WTC11 (cell line): ENCODE measurements around the gene SAFB2. TPM values are rescaled to one million over a fixed set of nuclear protein-coding genes. Genes with fewer than 3 reads are reported as not detected.

ENCODE experiments used
- ATAC-seq: fragments of 200-7000 bp; cut with Tn5 transposase; 2 replicates; pipeline ENCODE4 v1.10.0; 2021; ENCODE audit warnings: mild to moderate bottlenecking, moderate library complexity
- CTCF ChIA-PET: fragments of 300-600 bp; sonication (Branson Sonifier 250); formaldehyde crosslinking; loops from one replicate; lab custom pipeline; 2021; ENCODE audit warnings: antibody characterized with exemption; lab: Charles Lee
- POLR2A ChIA-PET: fragments of 350-600 bp; sonication (Branson Sonifier 250); formaldehyde crosslinking; loops from one replicate; lab custom pipeline; 2021; ENCODE audit warnings: antibody characterized with exemption; lab: Charles Lee
- DNase-seq: peaks from one replicate; pipeline ENCODE4 v3.0.0; 2021; ENCODE audit warnings: low spot score
- H3K27ac Mint-ChIP-seq: 2 replicates; pipeline ENCODE4 v1.8.0; 2021; ENCODE audit warnings: mixed read lengths
- H3K27me3 Mint-ChIP-seq: 2 replicates; pipeline ENCODE4 v1.8.0; 2021; ENCODE audit warnings: low read depth, mild to moderate bottlenecking, moderate library complexity, mixed read lengths
- H3K36me3 Mint-ChIP-seq: 2 replicates; pipeline ENCODE4 v1.8.0; 2021; ENCODE audit warnings: mixed read lengths
- H3K4me1 Mint-ChIP-seq: 2 replicates; pipeline ENCODE4 v1.8.0; 2022; ENCODE audit warnings: mixed read lengths
- H3K4me3 Mint-ChIP-seq: 2 replicates; pipeline ENCODE4 v1.8.0; 2021; ENCODE audit warnings: mild to moderate bottlenecking, moderate library complexity, mixed read lengths
- H3K9me3 Mint-ChIP-seq: 2 replicates; pipeline ENCODE4 v1.8.0; 2021; ENCODE audit warnings: mixed read lengths
- CTCF ChIP-seq: fragments of 200-600 bp; IDR thresholded peaks from 2 replicates; pipeline ENCODE4 v1.8.0; 2022; ENCODE audit warnings: antibody characterized with exemption
- ETV6 ChIP-seq: sonication (generic); formaldehyde crosslinking; IDR thresholded peaks from 2 replicates; pipeline ENCODE4 v1.8.1; 2022; ENCODE audit warnings: mild to moderate bottlenecking, missing genetic modification reagents
- HMGA2 ChIP-seq: fragments of 250-450 bp; sonication (Bioruptor Pico); IDR thresholded peaks from 2 replicates; pipeline ENCODE4 v1.4.0; 2021; ENCODE audit warnings: mild to moderate bottlenecking, moderate library complexity
- NFYB ChIP-seq: sonication (generic); formaldehyde crosslinking; conservative IDR thresholded peaks from 2 replicates; pipeline ENCODE4 v1.8.0; 2022; ENCODE audit warnings: low read depth, missing genetic modification reagents
- PRRX2 ChIP-seq: fragments of 250-450 bp; sonication (Bioruptor Pico); IDR thresholded peaks from 2 replicates; pipeline ENCODE4 v1.8.0; 2021; ENCODE audit warnings: mild to moderate bottlenecking
- SMAD3 ChIP-seq: sonication (generic); formaldehyde crosslinking; IDR thresholded peaks from 2 replicates; pipeline ENCODE4 v1.8.0; 2022; ENCODE audit warnings: missing genetic modification reagents, mild to moderate bottlenecking, borderline replicate concordance
- SOX15 ChIP-seq: fragments of 250-450 bp; sonication (Bioruptor Pico); IDR thresholded peaks from 2 replicates; pipeline ENCODE4 v1.9.0; 2021; ENCODE audit warnings: mild to moderate bottlenecking
- TCF7 ChIP-seq: sonication (generic); formaldehyde crosslinking; IDR thresholded peaks from 2 replicates; pipeline ENCODE4 v1.8.0; 2022; ENCODE audit warnings: mild to moderate bottlenecking, low read depth, missing genetic modification reagents, moderate library complexity
- TEAD1 ChIP-seq: sonication (generic); formaldehyde crosslinking; IDR thresholded peaks from 2 replicates; pipeline ENCODE4 v1.8.0; 2022; ENCODE audit warnings: mild to moderate bottlenecking, missing genetic modification reagents
- TEAD4 ChIP-seq: sonication (generic); formaldehyde crosslinking; IDR thresholded peaks from 2 replicates; pipeline ENCODE4 v1.8.0; 2022; ENCODE audit warnings: mild to moderate bottlenecking, missing genetic modification reagents
- ZNF263 ChIP-seq: sonication (generic); formaldehyde crosslinking; IDR thresholded peaks from 2 replicates; pipeline ENCODE4 v1.8.1; 2022; ENCODE audit warnings: low read depth, mild to moderate bottlenecking, moderate library complexity, missing genetic modification reagents
- ZNF532 ChIP-seq: fragments of 250-450 bp; sonication (Bioruptor Pico); IDR thresholded peaks from 2 replicates; pipeline ENCODE4 v1.9.0; 2021; ENCODE audit warnings: mild to moderate bottlenecking, borderline replicate concordance
- total RNA-seq: library from RNA; stranded (reverse); gene quantifications from 3 replicates; pipeline ENCODE4 v1.2.3, GENCODE V29; 2021
- TF ChIP-seq, protein P1 (sequence below): sonication (generic); formaldehyde crosslinking; IDR thresholded peaks from 2 replicates; pipeline ENCODE4 v1.8.1; 2023; ENCODE audit warnings: mild to moderate bottlenecking, missing genetic modification reagents

SAFB2 gene
- total RNA-seq, 1 experiment from 2014 or later: 100 TPM

- no peak for TF ChIP-seq ZNF532
- no peak for TF ChIP-seq NFYB (CRISPR knock-in tag)
- no peak for TF ChIP-seq ZNF263 (CRISPR knock-in tag)
- TF ChIP-seq, protein P1, sequence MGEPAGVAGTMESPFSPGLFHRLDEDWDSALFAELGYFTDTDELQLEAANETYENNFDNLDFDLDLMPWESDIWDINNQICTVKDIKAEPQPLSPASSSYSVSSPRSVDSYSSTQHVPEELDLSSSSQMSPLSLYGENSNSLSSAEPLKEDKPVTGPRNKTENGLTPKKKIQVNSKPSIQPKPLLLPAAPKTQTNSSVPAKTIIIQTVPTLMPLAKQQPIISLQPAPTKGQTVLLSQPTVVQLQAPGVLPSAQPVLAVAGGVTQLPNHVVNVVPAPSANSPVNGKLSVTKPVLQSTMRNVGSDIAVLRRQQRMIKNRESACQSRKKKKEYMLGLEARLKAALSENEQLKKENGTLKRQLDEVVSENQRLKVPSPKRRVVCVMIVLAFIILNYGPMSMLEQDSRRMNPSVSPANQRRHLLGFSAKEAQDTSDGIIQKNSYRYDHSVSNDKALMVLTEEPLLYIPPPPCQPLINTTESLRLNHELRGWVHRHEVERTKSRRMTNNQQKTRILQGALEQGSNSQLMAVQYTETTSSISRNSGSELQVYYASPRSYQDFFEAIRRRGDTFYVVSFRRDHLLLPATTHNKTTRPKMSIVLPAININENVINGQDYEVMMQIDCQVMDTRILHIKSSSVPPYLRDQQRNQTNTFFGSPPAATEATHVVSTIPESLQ: no peak
- no peak for TF ChIP-seq ETV6 (CRISPR knock-in tag)
- TF ChIP-seq TCF7 (CRISPR knock-in tag): no peak
- TF ChIP-seq SMAD3 (CRISPR knock-in tag): no peak
- TF ChIP-seq PRRX2: no peak
- TF ChIP-seq HMGA2: no peak
- no peak for TF ChIP-seq TEAD4
Measured at GRCh38 chr19:5540208-5540607, 82.4 kb downstream of the SAFB2 start (continued).

- Mint-ChIP-seq H3K4me3 (no peak overlapping the region), H3K27ac (no peak overlapping the region), H3K27me3 (peaks cover 44% of the 10 kb centered on the region), H3K36me3 (peaks cover 12% of the 10 kb centered on the region), H3K4me1 (peaks cover 24% of the 10 kb centered on the region), H3K9me3 (peaks cover 22% of the 10 kb centered on the region)
- DNase-seq (no peak), ATAC-seq (no peak)
- ChIA-PET POLR2A (no interaction called here), CTCF (interaction anchor here (2.1 to 2.4 kb wide), 3 partner anchors 9 to 23 kb away, joined by 22 to 25 read pairs (median 23); no protein-coding TSS in a partner anchor)
- TF ChIP-seq CTCF: no peak
- no peak for TF ChIP-seq PRRX2
- no peak for TF ChIP-seq SOX15 (CRISPR knock-in tag)
- no peak for TF ChIP-seq TEAD1 (CRISPR knock-in tag)
Measured at GRCh38 chr19:5537870-5538269, 84.7 kb downstream of the SAFB2 start.

Other genes starting within 250 kb of the SAFB2 start
- not detected in 3 replicates for gene ZNRF4, start 167.4 kb downstream of the SAFB2 start, total RNA-seq
- gene TINCR, start 54.8 kb downstream of the SAFB2 start, total RNA-seq: 0.60 to 0.85 TPM (median 0.76 TPM) in 3 replicates
- 106 to 141 TPM (median 110 TPM) in 3 replicates for gene SAFB, start 307 bp upstream of the SAFB2 start, total RNA-seq
- gene MICOS13, start 57.7 kb upstream of the SAFB2 start, total RNA-seq: 30.0 to 32.8 TPM (median 32.5 TPM) in 3 replicates
- 11.8 to 19.1 TPM (median 15.5 TPM) in 3 replicates for gene HSD11B1L, start 58.3 kb upstream of the SAFB2 start, total RNA-seq
- 1,080 to 1,240 TPM (median 1,178 TPM) in 3 replicates for gene RPL36, start 67.5 kb upstream of the SAFB2 start, total RNA-seq
- gene LONP1, start 97.4 kb upstream of the SAFB2 start, total RNA-seq: 171 to 186 TPM (median 180 TPM) in 3 replicates
- 0.50 TPM in 1 of 3 replicates, not detected in the others for gene CATSPERD, start 97.9 kb upstream of the SAFB2 start, total RNA-seq
- gene PRR22, start 162.0 kb upstream of the SAFB2 start, total RNA-seq: 2.6 to 3.3 TPM (median 3.0 TPM) in 3 replicates
- 30.6 to 39.3 TPM (median 34.6 TPM) in 3 replicates for gene DUS3L, start 168.4 kb upstream of the SAFB2 start, total RNA-seq
- 4.7 to 6.1 TPM (median 4.9 TPM) in 3 replicates for gene NRTN, start 182.3 kb upstream of the SAFB2 start, total RNA-seq
- gene FUT6, start 216.9 kb upstream of the SAFB2 start, total RNA-seq: not detected in 3 replicates
- gene FUT3, start 228.7 kb upstream of the SAFB2 start, total RNA-seq: 0.23 to 0.62 TPM (median 0.48 TPM) in 3 replicates
- gene FUT5, start 247.8 kb upstream of the SAFB2 start, total RNA-seq: 0.16 to 0.23 TPM (median 0.17 TPM) in 3 replicates